Measurements from ENCODE around the gene LTV1.

The LTV1 gene

GRCh38 chr6:143901885-143902750 lies 59.0 kb downstream of the LTV1 start:
- H3K4me3 ChIP-seq (ENCODE audit: low read length), result no peak overlapping the region
- peak; percentile 66 for DNase-seq (ENCODE audit: low read depth)
- TF ChIP-seq CTCF (conservative IDR thresholded peaks at IDR 0.05; ENCODE audit: low read length), result no peak

GRCh38 chr6:143902827-143903226 lies 59.7 kb downstream of the LTV1 start:
- H3K4me3 ChIP-seq (ENCODE audit: low read length), result no peak overlapping the region
- no peak for TF ChIP-seq CTCF (conservative IDR thresholded peaks at IDR 0.05; ENCODE audit: low read length)
- DNase-seq (ENCODE audit: low read depth), result no peak

- DNase-seq (ENCODE audit: low read depth), result no peak
- no peak for TF ChIP-seq CTCF (conservative IDR thresholded peaks at IDR 0.05; ENCODE audit: low read length)
- H3K4me3 ChIP-seq (ENCODE audit: low read length), result no peak overlapping the region
Measured at GRCh38 chr6:143911028-143911427, 67.9 kb downstream of the LTV1 start.

- TF ChIP-seq CTCF (conservative IDR thresholded peaks at IDR 0.05; ENCODE audit: low read length), result no peak
- H3K4me3 ChIP-seq (ENCODE audit: low read length), result no peak overlapping the region
- DNase-seq (ENCODE audit: low read depth), result no peak
Measured at GRCh38 chr6:143912671-143913070, 69.5 kb downstream of the LTV1 start.

Data from AG10803 (cell line).